ENCODE measurements around the gene ITGB8. TPM values are rescaled to one million over a fixed set of nuclear protein-coding genes. Genes with fewer than 3 reads are reported as not detected.

The ITGB8 gene
- total RNA-seq, 6 donors from 2014 or later = 5.2 to 30.5 (median 9.8) TPM

GRCh38 chr7:20412032-20412431 lies 81.3 kb downstream of the ITGB8 start:
- Histone ChIP-seq H3K36me3 (no peaks in the 10 kb centered on the region), H3K4me3 (no peak overlapping the region), H3K27me3 (no peaks in the 10 kb centered on the region), H3K4me1 (peaks cover 6 to 18% (median 14%) of the 10 kb centered on the region in 4 donors), H3K27ac (no peak overlapping the region), H3K9me3 (no peaks in the 10 kb centered on the region)
- WGBS, 2 donors = 45 to 81% methylated on average over 1 of the region's 1 CpG
- DNase-seq = no peak
- ATAC-seq (ENCODE audit: low FRiP score in 2 of 2) = peak in 1 of 2 donors; percentile 31
- TF ChIP-seq EP300 (IDR thresholded peaks at IDR 0.05) (no peak), CTCF (IDR thresholded peaks at IDR 0.05) (no peak), POLR2AphosphoS5 (IDR thresholded peaks at IDR 0.05) (no peak), POLR2A (IDR thresholded peaks at IDR 0.05) (no peak)

- no peaks in the 10 kb centered on the region for H3K9me3 ChIP-seq
- DNase-seq (peak in 1 of 2 donors; percentile 41), ATAC-seq (ENCODE audit: low FRiP score in 2 of 2) (peak; percentile 59 to 68)
- no peaks in the 10 kb centered on the region for H3K4me1 ChIP-seq
- no peaks in the 10 kb centered on the region for H3K27me3 ChIP-seq
- WGBS, 2 donors = 62 to 70% methylated on average over 1 of the region's 1 CpG
- no peak for TF ChIP-seq POLR2A (IDR thresholded peaks at IDR 0.05)
- TF ChIP-seq EP300 (IDR thresholded peaks at IDR 0.05) = no peak
- no peak for TF ChIP-seq POLR2AphosphoS5 (IDR thresholded peaks at IDR 0.05)
- no peak for TF ChIP-seq CTCF (IDR thresholded peaks at IDR 0.05)
- no peak overlapping the region for H3K4me3 ChIP-seq
- no peaks in the 10 kb centered on the region for H3K36me3 ChIP-seq
- no peak overlapping the region for H3K27ac ChIP-seq
Measured at GRCh38 chr7:20417260-20417659, 86.6 kb downstream of the ITGB8 start.

GRCh38 chr7:20417675-20418382 lies 87.1 kb downstream of the ITGB8 start:
- ATAC-seq (ENCODE audit: low FRiP score in 2 of 2) = no peak
- WGBS, 2 donors = 60 to 62% methylated on average over 3 of the region's 3 CpGs
- Histone ChIP-seq H3K4me1 (no peaks in the 10 kb centered on the region), H3K4me3 (no peak overlapping the region), H3K27me3 (no peaks in the 10 kb centered on the region), H3K9me3 (no peaks in the 10 kb centered on the region), H3K27ac (no peak overlapping the region), H3K36me3 (no peaks in the 10 kb centered on the region)
- DNase-seq = no peak
- TF ChIP-seq POLR2AphosphoS5 (IDR thresholded peaks at IDR 0.05) = no peak
- TF ChIP-seq EP300 (IDR thresholded peaks at IDR 0.05) = no peak
- no peak for TF ChIP-seq CTCF (IDR thresholded peaks at IDR 0.05)
- no peak for TF ChIP-seq POLR2A (IDR thresholded peaks at IDR 0.05)

- DNase-seq (no peak), ATAC-seq (ENCODE audit: low FRiP score in 2 of 2) (no peak)
- Histone ChIP-seq H3K9me3 (no peaks in the 10 kb centered on the region), H3K27me3 (no peaks in the 10 kb centered on the region), H3K4me1 (no peaks in the 10 kb centered on the region), H3K4me3 (no peak overlapping the region), H3K36me3 (no peaks in the 10 kb centered on the region), H3K27ac (no peak overlapping the region)
- TF ChIP-seq CTCF (IDR thresholded peaks at IDR 0.05) (no peak), EP300 (IDR thresholded peaks at IDR 0.05) (no peak), POLR2AphosphoS5 (IDR thresholded peaks at IDR 0.05) (no peak), POLR2A (IDR thresholded peaks at IDR 0.05) (no peak)
- WGBS, 2 donors = 87 to 92% methylated on average over 6 of the region's 6 CpGs
Measured at GRCh38 chr7:20424500-20424899, 93.8 kb downstream of the ITGB8 start.

- TF ChIP-seq POLR2AphosphoS5 (IDR thresholded peaks at IDR 0.05) (no peak), CTCF (IDR thresholded peaks at IDR 0.05) (no peak), EP300 (IDR thresholded peaks at IDR 0.05) (no peak), POLR2A (IDR thresholded peaks at IDR 0.05) (no peak)
- ATAC-seq (ENCODE audit: low FRiP score in 2 of 2) (no peak), DNase-seq (no peak)
- H3K4me3 ChIP-seq = no peak overlapping the region
- H3K36me3 ChIP-seq = no peaks in the 10 kb centered on the region
- H3K27ac ChIP-seq = no peak overlapping the region
- peaks cover 0 to 2% (median 0%) of the 10 kb centered on the region in 4 donors for H3K4me1 ChIP-seq
- H3K27me3 ChIP-seq = no peaks in the 10 kb centered on the region
- no peaks in the 10 kb centered on the region for H3K9me3 ChIP-seq
- WGBS, 2 donors = 76 to 85% methylated on average over 3 of the region's 3 CpGs
Measured at GRCh38 chr7:20430664-20431063, 100.0 kb downstream of the ITGB8 start.

Measured in upper lobe of left lung (tissue), 6 donors.